ENCODE measurements around the gene SYT11. TPM values are rescaled to one million over a fixed set of nuclear protein-coding genes. Genes with fewer than 3 reads are reported as not detected.

Gene SYT11, protein sequence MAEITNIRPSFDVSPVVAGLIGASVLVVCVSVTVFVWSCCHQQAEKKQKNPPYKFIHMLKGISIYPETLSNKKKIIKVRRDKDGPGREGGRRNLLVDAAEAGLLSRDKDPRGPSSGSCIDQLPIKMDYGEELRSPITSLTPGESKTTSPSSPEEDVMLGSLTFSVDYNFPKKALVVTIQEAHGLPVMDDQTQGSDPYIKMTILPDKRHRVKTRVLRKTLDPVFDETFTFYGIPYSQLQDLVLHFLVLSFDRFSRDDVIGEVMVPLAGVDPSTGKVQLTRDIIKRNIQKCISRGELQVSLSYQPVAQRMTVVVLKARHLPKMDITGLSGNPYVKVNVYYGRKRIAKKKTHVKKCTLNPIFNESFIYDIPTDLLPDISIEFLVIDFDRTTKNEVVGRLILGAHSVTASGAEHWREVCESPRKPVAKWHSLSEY
- 40.4 and 46.0 TPM in 2 replicates for total RNA-seq

DNA sequence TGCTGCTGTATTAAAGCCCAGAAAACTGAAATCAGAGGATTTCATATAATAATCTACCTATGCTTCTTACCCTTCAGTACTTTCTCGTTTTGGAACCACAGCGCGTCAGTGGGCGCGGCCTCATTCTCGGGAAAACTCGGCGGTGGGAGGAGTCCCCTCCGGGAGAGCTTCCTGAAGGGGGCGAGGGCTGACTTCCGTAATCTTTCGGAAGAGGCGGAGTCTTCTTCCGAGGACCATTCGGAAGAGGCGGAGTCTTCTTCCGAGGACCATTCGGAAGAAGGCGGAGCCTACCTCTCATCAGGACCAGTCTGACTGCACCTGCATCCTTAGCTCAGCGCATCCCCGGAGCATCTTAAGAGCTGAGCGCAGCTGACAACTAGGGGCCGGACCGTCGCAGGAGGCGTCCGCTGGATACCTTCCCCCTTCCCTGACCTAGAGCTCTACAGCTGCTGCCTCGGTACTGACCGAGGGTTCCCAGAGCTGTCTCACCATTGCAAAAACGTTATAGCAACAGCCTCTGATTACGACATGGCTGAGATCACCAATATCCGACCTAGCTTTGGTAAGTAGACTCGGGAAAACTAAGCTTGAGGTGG, at the start of gene SYT11:
Gene SYT11 (plus strand): TSS at position 334 of the 596 bp plus-strand sequence. CDS start 195 bp downstream, at position 529.

DNA sequence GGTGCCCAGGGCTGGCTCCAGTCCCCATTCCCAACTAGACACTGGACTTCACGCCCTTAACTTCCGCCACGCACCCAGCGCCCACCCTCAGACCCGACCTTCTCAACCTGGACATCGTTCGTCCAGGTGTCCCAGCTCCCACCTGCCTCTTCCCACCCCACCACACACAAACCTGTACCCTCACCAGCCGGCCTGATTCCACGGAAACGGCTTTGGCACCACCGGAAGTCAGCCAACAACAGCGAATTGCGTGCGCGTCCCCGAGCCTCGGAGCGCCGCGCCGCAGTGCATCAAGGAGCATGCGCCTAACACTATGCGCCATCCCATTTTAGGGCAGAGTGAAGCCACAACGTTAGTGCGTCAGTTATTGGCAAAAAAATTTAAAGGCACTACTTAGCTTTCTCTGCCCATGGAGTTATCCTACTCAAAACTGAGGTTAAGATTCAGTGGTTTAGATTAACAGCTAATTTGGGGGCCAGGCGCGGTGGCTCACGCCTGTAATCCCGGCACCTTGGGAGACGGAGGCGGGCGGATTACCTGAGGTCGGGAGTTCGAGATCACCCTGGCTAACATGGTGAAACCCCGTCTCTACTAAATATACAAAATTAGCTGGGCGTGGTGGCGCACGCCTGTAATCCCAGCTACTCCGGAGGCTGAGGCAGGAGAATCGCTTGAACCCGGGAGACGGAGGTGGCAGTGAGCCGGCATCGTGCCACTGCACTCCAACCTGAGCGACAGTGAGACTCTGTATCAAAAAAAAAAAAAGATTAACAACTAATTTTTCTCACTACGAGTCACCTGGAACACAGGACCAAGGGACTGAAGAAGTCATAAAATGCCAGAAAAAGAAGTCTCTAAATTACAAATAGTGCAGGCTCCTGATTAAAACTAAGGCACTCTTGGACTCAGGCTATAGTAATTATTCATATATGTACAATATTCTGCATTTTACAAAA, 2.1 kb upstream of the SYT11 start, which contains the start of gene GON4L:
Gene GON4L (minus strand): TSS at position 240 of the 956 bp plus-strand sequence. CDS start 3,434 bp downstream, outside the sequence.

DNA sequence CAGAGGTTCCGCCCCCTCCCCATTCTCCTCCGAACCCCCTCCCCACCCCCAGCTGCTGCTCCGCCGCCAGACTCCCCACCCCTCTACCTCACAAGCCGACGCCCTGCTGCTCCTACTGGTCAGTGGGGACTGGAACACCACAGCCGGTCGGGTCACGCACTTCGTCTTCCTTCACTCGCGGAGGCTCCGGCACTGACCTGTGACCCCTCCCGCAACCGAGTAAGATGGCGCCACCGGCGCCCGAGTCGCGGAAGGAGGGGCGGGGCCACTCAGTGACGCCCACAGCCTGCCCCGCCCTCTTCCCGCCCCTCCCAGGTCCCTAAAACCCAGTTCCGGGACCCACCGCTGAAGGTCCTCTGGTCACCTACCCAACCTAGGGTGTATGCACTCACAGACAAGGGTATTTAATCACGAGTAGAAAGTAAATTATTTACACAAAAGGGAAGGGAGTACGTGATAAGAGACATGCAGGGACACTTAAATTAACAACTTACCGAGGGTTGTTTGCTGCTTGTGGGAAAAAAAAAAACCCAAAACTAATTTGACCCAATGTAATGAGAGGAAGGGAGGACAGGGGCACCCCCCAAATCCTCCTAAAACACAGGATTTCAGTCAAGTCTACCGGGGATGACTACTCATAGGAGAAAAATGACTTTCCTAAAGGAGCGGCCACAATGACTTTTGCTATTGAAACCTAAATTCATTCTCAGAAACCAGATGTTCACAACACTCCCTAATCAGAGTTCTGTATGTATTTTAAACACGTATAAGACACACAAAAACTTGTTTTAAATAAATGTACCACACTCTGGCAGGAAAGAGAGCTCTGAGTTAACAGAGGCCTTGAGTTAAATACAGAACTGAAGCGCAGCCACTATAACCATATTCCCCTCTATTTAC, 52.0 kb downstream of the SYT11 start, which contains the start of gene RIT1:
Gene RIT1 (minus strand): TSS at position 194 of the 900 bp plus-strand sequence. CDS start 588 bp downstream, outside the sequence.

DNA sequence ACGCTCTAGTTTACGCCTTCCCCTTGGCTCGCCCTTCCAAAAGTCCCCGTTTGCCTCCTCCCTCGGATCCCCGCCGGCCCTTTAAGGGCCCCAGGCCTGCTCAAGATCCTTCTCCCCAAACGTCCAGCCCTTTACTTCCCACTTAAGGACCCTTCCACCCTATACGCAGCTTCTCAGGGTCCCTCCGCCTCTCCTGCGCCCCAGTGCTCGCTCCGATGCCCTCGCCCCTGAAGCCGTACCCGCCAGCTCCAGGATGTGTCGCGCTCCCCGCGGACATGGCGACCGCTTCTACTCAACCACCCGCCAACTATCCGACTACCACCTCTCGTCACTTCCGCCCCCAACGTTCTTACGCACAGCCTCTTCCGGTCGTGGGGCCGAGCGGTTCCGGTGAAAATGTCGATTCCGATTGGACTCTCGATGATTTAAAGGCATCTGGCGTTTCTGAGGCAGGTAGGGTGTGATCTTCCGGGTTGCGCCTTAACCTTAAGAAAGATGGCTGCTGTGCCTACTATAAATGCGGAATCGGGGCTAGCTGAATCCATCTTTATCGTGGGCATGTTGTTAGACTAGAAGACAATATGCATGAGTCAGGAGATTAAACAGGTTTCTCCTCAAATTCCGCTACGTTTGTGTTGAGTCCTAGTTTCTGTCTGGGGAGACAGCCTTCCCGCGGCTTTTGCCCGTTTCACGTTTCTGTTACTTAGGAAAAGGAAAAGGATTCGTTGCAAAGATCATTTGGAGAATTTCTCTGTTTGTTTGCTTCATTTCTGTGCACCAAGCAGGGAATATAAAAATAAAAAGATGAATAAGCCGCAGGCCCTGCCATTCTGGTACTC, 74.9 kb downstream of the SYT11 start, which contains the start of gene KHDC4:
Gene KHDC4 (minus strand): TSS at position 317 of the 839 bp plus-strand sequence. CDS start 40 bp downstream, at position 277.

Other genes starting within 250 kb of the SYT11 start
- 35.9 and 51.4 TPM in 2 replicates for gene MSTO1, start 249.3 kb upstream of the SYT11 start, total RNA-seq
- 39.4 and 43.1 TPM in 2 replicates for gene YY1AP1, start 170.8 kb upstream of the SYT11 start, total RNA-seq
- gene DAP3, start 170.5 kb upstream of the SYT11 start, total RNA-seq, result 53.9 and 54.5 TPM in 2 replicates
- gene GON4L, start 2.4 kb upstream of the SYT11 start, total RNA-seq, result 33.2 and 33.8 TPM in 2 replicates
- 40.2 and 53.9 TPM in 2 replicates for gene RIT1, start 51.8 kb downstream of the SYT11 start, total RNA-seq
- 35.7 and 36.5 TPM in 2 replicates for gene KHDC4, start 74.8 kb downstream of the SYT11 start, total RNA-seq
- 0.11 and 0.12 TPM in 2 replicates for gene RXFP4, start 82.1 kb downstream of the SYT11 start, total RNA-seq
- gene ARHGEF2, start 119.0 kb downstream of the SYT11 start, total RNA-seq, result 183 and 207 TPM in 2 replicates
- gene SSR2, start 161.4 kb downstream of the SYT11 start, total RNA-seq, result 628 and 681 TPM in 2 replicates
- 12.8 and 14.7 TPM in 2 replicates for gene UBQLN4, start 194.2 kb downstream of the SYT11 start, total RNA-seq
- 35.0 and 40.1 TPM in 2 replicates for gene LAMTOR2, start 195.2 kb downstream of the SYT11 start, total RNA-seq
- not detected in 2 replicates for gene RAB25, start 201.6 kb downstream of the SYT11 start, total RNA-seq
- 0.89 and 1.7 TPM in 2 replicates for gene MEX3A, start 222.9 kb downstream of the SYT11 start, total RNA-seq